Endothelial cell of umbilical vein (primary cell): ENCODE results near the gene LIMCH1. TPM values are rescaled to one million over a fixed set of nuclear protein-coding genes. Genes with fewer than 3 reads are reported as not detected.

Experiments used
- BruUV-seq: library from RNA; stranded (reverse); fragments of 400-500 nt; replicated peaks from 2 replicates; lab custom pipeline; 2021; lab: Mats Ljungman, UMichigan
- CTCF ChIA-PET: fragments of 300-600, 350-600 bp; sonication (Branson Sonifier 250); formaldehyde crosslinking; loops from one replicate; lab custom pipeline; 2021; ENCODE audit warnings: antibody characterized with exemption, inconsistent platforms; lab: Charles Lee
- POLR2A ChIA-PET: fragments of 300-600, 350-600 bp; sonication (Branson Sonifier 250); formaldehyde crosslinking; loops from one replicate; lab custom pipeline; 2021; ENCODE audit warnings: antibody characterized with exemption, inconsistent platforms; lab: Charles Lee
- DNase-seq: peaks from one replicate; pipeline ENCODE4 v3.0.0-alpha.2; 2011; ENCODE audit warnings: low read depth, low spot score
- FAIRE-seq: peaks from 2 replicates; lab custom pipeline; 2011; peaks lifted over from hg19 to GRCh38; lab: Jason Lieb, UNC
- H2AFZ ChIP-seq: 2 replicates; pipeline ENCODE4 v1.6.0; 2012; ENCODE audit warnings: low read depth, low read length, control low read depth, inconsistent platforms
- H3K27ac ChIP-seq: 2 replicates; pipeline ENCODE4 v1.5.1; 2011; ENCODE audit warnings: low read depth, mild to moderate bottlenecking, control low read depth, low read length, moderate library complexity; ENCODE audit not compliant: insufficient read depth
- H3K27me3 ChIP-seq, 2 experiments: 2 replicates each; pipeline versions ENCODE4 v1.6.0 to v1.6.1; 2011; ENCODE audit warnings: low read length in 2 of 2, mixed read lengths in 1 of 2; ENCODE audit not compliant: control insufficient read depth in 2 of 2, insufficient read depth in 2 of 2
- H3K36me3 ChIP-seq, 2 experiments: 2 replicates in 1 of 2; 3 replicates in 1 of 2; pipeline ENCODE4 v1.5.1; 2011; ENCODE audit warnings: low read length in 2 of 2, mild to moderate bottlenecking in 1 of 2, moderate library complexity in 1 of 2; ENCODE audit not compliant: control insufficient read depth in 2 of 2, insufficient read depth in 2 of 2; ENCODE audit errors: extremely low read depth in 1 of 2
- H3K4me1 ChIP-seq: 3 replicates; pipeline ENCODE4 v1.5.1; 2011; ENCODE audit warnings: mild to moderate bottlenecking, low read length; ENCODE audit not compliant: control insufficient read depth, insufficient read depth; ENCODE audit errors: extremely low read depth
- H3K4me2 ChIP-seq: 2 replicates; pipeline ENCODE4 v1.6.1; 2011; ENCODE audit warnings: low read length, control low read depth, mixed read lengths; ENCODE audit not compliant: insufficient read depth
- H3K4me3 ChIP-seq, 3 experiments: fragments of 200-600 bp in 1 of 3; sonication (generic), shearing (Covaris generic) in 1 of 3; replicated peaks in 1 of 3; 2 replicates each; pipeline ENCODE4 v1.5.1; 2011 to 2016; ENCODE audit warnings: control low read depth in 3 of 3, low read length in 3 of 3, mild to moderate bottlenecking in 2 of 3, inconsistent platforms in 1 of 3, low read depth in 1 of 3, moderate library complexity in 1 of 3; ENCODE audit not compliant: insufficient read depth in 1 of 3
- H3K79me2 ChIP-seq: 2 replicates; pipeline ENCODE4 v1.6.0; 2012; ENCODE audit warnings: low read length, inconsistent platforms; ENCODE audit not compliant: control insufficient read depth, insufficient read depth
- H3K9ac ChIP-seq: replicated peaks from 2 replicates; pipeline ENCODE3; 2011; ENCODE audit warnings: low read length, control low read depth; ENCODE audit not compliant: insufficient read depth; ENCODE audit errors: extremely low read depth
- H3K9me1 ChIP-seq: replicated peaks from 3 replicates; pipeline ENCODE4 v1.6.0; 2011; ENCODE audit warnings: mild to moderate bottlenecking, low read length; ENCODE audit not compliant: control insufficient read depth, insufficient read depth; ENCODE audit errors: extremely low read depth
- H3K9me3 ChIP-seq: replicated peaks from 2 replicates; pipeline ENCODE4 v1.5.1; 2012; ENCODE audit warnings: low read length, inconsistent platforms; ENCODE audit not compliant: control insufficient read depth, insufficient read depth
- H4K20me1 ChIP-seq: replicated peaks from 2 replicates; pipeline ENCODE3; 2011; ENCODE audit warnings: mild to moderate bottlenecking, low read length; ENCODE audit not compliant: control insufficient read depth, insufficient read depth; ENCODE audit errors: extremely low read depth
- JUN ChIP-seq: IDR thresholded peaks from 2 replicates; pipeline ENCODE4 v1.6.1; 2011; ENCODE audit warnings: borderline replicate concordance, low read depth; ENCODE audit not compliant: insufficient read length, insufficient read depth
- MYC ChIP-seq: IDR thresholded peaks from one replicate; pipeline ENCODE4 v1.6.1; 2011; ENCODE audit warnings: mild to moderate bottlenecking, low read depth, low read length
- POLR2AphosphoS5 ChIP-seq: IDR thresholded peaks from 2 replicates; pipeline ENCODE4 v1.6.1; 2012; ENCODE audit warnings: low read depth, mild to moderate bottlenecking, control low read depth, low read length, moderate library complexity; ENCODE audit not compliant: insufficient read depth
- dilution Hi-C: fragments of 300-500 bp; cut with MboI; formaldehyde crosslinking; loops from one replicate; pipeline ENCODE4 v1.15.0; 2019; ENCODE audit warnings: low sequenced_read_pairs; ENCODE audit not compliant: extremely low pct_ligation_motif_present
- intact Hi-C: fragments of 100-400 bp; cut with micrococcal nuclease; formaldehyde crosslinking; loops from one replicate; pipeline ENCODE4 v1.10.0; 2022
- polyA plus RNA-seq, 4 experiments: library from polyadenylated mRNA; depleted of rRNA in 3 of 4; stranded (reverse) in 3 of 4; unstranded in 1 of 4; fragments of >200 nt; gene quantifications; 2 replicates each; pipeline versions ENCODE4 v1.2.1 to v1.2.3, GENCODE V29; 2011 to 2012; ENCODE audit warnings: missing spikeins in 1 of 4
- total RNA-seq: library from RNA; stranded (reverse); gene quantifications from 2 replicates; pipeline ENCODE4 v1.2.3, GENCODE V29; 2021

LIMCH1 gene
- total and polyA plus RNA-seq, 2 donors (not counting 3 experiments of a cell fraction or from before 2014, with no cell fraction given): 14.3 to 32.8 TPM

DNA sequence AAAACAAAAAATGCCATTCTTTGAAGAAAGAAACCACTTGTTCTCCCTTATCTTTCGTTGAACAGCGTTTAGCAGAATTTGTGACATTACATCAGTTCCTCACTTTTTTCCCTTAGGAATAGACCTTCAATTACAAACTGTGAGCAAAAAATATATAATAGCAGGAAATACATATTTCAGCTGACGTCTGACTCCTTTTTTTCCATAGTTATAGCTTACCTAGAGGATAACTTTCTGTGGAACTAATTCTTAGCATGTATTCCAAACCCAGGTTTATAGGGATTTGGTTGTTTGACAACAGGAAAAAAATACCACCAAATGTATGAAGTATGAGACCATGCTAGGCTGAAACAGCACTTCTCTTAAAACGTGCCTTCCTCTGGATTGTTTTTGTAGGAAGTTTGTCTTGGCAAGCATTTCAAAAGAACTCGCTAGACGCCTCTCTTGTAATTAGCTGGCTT lies 2.0 kb upstream of the LIMCH1 start:
- H3K9me1 ChIP-seq: no peaks in the 10 kb centered on the region
- H2AFZ ChIP-seq: no peak overlapping the region
- no TSS peak for BruUV-seq
- H4K20me1 ChIP-seq: no peaks in the 10 kb centered on the region
- H3K27ac ChIP-seq: peak overlapping the region; percentile 86
- intact Hi-C loops: loop anchor here (1.0 to 5.0 kb wide), 9 partner anchors 11 to 254 kb away; no protein-coding TSS in a partner anchor
- ChIA-PET CTCF (interaction anchor here (1.0 to 1.5 kb wide), 4 partner anchors 10 to 126 kb away, joined by 3 to 7 read pairs (median 4); no protein-coding TSS in a partner anchor), POLR2A (no interaction called here)
- TF ChIP-seq JUN: peak; percentile 60
- no peak for TF ChIP-seq POLR2AphosphoS5
- H3K4me1 ChIP-seq: peaks cover 46% of the 10 kb centered on the region
- dilution Hi-C loops: no loop called here
- FAIRE-seq: peak; percentile 87
- peak overlapping the region in 1 of 3 experiments; percentile 44 for H3K4me3 ChIP-seq
- no peaks in the 10 kb centered on the region for H3K36me3 ChIP-seq
- no peaks in the 10 kb centered on the region for H3K79me2 ChIP-seq
- no peaks in the 10 kb centered on the region for H3K9me3 ChIP-seq
- peak overlapping the region; percentile 91 for H3K4me2 ChIP-seq
- peak; percentile 92 for DNase-seq
- H3K9ac ChIP-seq: peak overlapping the region; percentile 76
- H3K27me3 ChIP-seq: peaks cover 2 to 8% of the 10 kb centered on the region in 2 experiments

DNA sequence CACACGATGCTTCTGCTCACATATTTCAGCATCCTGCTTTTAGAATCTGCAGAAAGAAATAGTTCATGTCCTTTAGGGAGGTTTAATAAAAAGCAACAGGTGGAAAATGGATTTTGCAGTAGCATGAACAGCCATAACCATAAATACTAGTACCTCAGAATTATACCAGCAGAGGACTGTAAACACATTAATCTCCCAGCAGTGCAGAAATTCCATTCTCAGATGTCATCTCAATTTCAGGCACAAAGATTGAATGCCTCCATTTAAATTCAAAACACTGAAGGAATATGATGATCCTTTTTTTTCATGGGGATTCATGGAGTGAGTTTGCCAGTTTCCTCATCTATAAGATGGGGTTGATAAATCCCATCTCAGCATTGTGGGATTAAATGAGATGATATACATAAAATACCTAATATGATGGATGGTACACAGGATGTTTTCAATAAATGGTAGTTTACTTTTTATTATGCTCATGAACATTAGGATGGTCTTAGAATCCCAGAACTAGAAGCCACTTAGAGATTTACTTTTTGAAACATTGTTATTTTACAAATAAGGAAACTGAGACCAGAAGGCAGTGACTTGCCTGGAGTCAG lies 566 bp upstream of the LIMCH1 start:
- dilution Hi-C loops: no loop called here
- POLR2A ChIA-PET: no interaction called here
- Histone ChIP-seq H3K4me3 (no peak overlapping the region), H4K20me1 (no peaks in the 10 kb centered on the region), H3K4me1 (peaks cover 46% of the 10 kb centered on the region), H3K79me2 (no peaks in the 10 kb centered on the region), H3K9me3 (no peaks in the 10 kb centered on the region), H3K27me3 (peaks cover 4 to 11% of the 10 kb centered on the region in 2 experiments), H3K36me3 (no peaks in the 10 kb centered on the region), H3K4me2 (no peak overlapping the region), H3K9ac (no peak overlapping the region), H3K27ac (no peak overlapping the region), H3K9me1 (no peaks in the 10 kb centered on the region), H2AFZ (no peak overlapping the region)
- no peak for TF ChIP-seq MYC
- CTCF ChIA-PET: no interaction called here
- DNase-seq (no peak), FAIRE-seq (no peak)
- intact Hi-C loops: loop anchor here (2.0 to 5.0 kb wide), 4 partner anchors 107 to 255 kb away; no protein-coding TSS in a partner anchor
- no TSS peak for BruUV-seq
